Memory B cell (primary cell): Measurements from ENCODE around the gene GLRA2.
A peak's percentile ranks its signal among the peaks of the same experiment; 100 is the strongest.
"Not testable (repeated sequence)": the region's sequence is repeated elsewhere in the genome, so short reads cannot be mapped to it uniquely, and the experiment has no call there.

ENCODE experiments used
- ATAC-seq: fragments of 150-1000 bp; cut with Tn5 transposase; 2 replicates; pipeline ENCODE4 v1.10.0; 2021; ENCODE audit warnings: low read depth, mild to moderate bottlenecking, moderate library complexity
- DNase-seq, 2 donors: peaks; one replicate each; pipeline ENCODE4 v3.0.0; 2022; ENCODE audit warnings: low spot score in 2 of 2
- H3K27ac Mint-ChIP-seq: one replicate; pipeline ENCODE4 v1.8.0; 2022; ENCODE audit warnings: mild to moderate bottlenecking, moderate library complexity, mixed read lengths
- H3K27me3 Mint-ChIP-seq: one replicate; pipeline ENCODE4 v1.8.0; 2022; ENCODE audit warnings: mixed read lengths
- H3K36me3 Mint-ChIP-seq: one replicate; pipeline ENCODE4 v1.8.0; 2022; ENCODE audit warnings: mild to moderate bottlenecking, mixed read lengths
- H3K4me1 Mint-ChIP-seq: one replicate; pipeline ENCODE4 v1.8.0; 2022; ENCODE audit warnings: mixed read lengths
- H3K4me3 Mint-ChIP-seq: one replicate; pipeline ENCODE4 v1.8.0; 2022; ENCODE audit warnings: mild to moderate bottlenecking, moderate library complexity, mixed read lengths
- H3K9me3 Mint-ChIP-seq: one replicate; pipeline ENCODE4 v1.8.0; 2022; ENCODE audit warnings: mixed read lengths

GLRA2 gene

DNA sequence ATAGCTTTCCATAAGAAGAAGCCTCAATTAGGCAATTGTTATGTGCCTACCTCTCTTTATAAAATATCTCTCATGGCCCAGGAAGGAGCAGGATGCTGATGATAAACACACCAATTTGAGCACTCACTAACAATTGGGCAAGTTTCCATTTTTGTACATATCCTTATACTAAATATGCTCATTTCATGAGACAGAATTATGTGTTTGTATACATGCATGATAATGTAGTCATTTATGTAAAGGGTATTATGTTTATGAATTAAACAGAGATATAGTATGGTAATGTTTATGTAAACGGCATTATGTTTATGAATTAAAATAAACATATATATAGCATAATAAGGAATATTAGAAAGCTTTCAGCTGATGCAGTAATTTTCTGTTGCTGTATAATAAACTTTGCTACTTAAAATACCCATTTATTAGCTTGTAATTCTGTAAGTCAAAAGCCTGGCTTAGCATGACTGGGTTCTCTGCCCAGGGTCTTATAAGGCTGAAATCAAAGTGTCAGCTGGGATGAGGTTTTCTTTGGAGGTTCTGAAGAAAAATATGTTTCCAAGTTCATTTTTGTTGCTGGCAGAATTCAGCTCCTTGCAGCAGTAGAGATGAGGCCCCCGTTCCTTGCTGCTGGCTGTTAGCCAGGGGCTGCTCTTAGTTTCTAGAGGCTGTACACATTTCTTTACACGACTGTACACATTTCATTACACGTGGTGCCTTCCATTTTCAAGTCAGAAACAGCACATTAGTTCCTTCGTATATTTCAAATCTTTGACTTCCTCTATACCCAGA, 89.0 kb downstream of the GLRA2 start:
- H3K9me3 Mint-ChIP-seq = no peaks in the 10 kb centered on the region
- DNase-seq (no peak), ATAC-seq (no peak)
- no peak overlapping the region for H3K4me3 Mint-ChIP-seq
- H3K4me1 Mint-ChIP-seq = no peaks in the 10 kb centered on the region
- H3K36me3 Mint-ChIP-seq = no peaks in the 10 kb centered on the region
- H3K27ac Mint-ChIP-seq = no peak overlapping the region
- H3K27me3 Mint-ChIP-seq = no peaks in the 10 kb centered on the region

DNA sequence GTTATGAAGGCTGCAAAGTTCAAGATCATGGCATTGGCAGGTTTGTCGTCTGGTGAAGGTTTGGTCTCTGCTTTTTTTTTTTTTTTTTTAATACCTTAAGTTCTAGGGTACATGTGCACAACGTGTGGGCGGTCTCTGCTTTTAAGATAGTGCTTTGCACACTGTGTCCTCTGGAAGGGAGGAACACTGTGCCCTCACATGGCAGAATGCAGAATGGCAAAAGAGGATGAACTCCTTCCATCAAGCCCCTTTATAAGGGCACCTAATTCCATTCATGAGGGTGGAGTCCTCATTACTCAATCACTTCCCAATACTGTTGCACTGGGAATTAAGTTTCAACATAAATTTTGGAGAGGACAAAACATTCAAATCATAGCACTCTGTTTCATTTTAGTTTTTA, 101.4 kb downstream of the GLRA2 start:
- DNase-seq = no peak
- no peaks in the 10 kb centered on the region for H3K27me3 Mint-ChIP-seq
- no peak overlapping the region for H3K4me3 Mint-ChIP-seq
- no peaks in the 10 kb centered on the region for H3K4me1 Mint-ChIP-seq
- no peaks in the 10 kb centered on the region for H3K36me3 Mint-ChIP-seq
- H3K9me3 Mint-ChIP-seq = peaks cover 3% of the 10 kb centered on the region
- H3K27ac Mint-ChIP-seq = no peak overlapping the region
- no peak for ATAC-seq

DNA sequence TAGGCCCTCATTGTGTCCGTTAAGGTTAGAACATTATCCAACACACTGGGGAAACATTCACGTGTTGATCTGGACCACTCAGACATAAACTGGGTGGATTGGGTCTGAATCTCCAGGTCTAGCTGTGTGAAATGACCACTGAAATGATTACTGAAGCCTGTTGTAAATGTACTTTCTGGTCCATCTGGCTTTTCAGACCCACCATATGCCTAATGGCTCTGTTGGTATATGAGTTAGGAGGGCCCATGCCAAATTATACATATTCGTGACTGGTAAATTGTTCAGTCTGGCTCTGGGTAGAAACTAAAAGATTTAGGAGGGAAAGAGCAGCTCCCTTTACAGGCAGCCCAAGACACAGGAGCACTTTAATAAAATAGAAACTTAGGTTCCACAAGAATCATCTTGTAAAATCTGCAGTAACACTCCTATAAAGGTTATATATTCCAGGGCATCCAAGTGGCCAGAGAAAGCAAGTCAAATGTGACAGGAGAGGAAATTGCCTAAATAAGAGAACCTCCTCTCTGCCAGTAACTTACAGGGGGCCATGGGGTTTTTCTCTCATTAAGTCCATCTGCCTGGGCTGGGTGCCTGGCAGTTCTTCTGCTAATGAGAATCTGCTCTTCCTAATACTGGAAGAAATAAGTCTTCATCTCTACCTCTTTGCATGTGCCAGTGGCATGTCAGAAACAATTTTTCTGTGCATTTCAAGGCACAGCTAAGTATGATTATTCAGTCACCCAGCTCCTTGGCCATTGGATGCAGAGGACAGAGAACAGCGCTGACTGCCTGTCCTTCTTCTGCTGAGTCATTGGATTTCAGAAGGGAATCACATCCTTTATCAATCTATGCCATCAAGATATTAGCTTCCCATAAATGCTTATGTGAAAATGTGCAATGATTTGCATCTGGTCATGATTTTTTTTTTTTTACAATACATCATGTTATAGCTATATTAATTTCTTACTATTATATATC, 112.6 kb downstream of the GLRA2 start:
- Mint-ChIP-seq H3K36me3 (no peaks in the 10 kb centered on the region), H3K27me3 (no peaks in the 10 kb centered on the region), H3K9me3 (no peaks in the 10 kb centered on the region), H3K4me3 (no peak overlapping the region), H3K27ac (no peak overlapping the region), H3K4me1 (no peaks in the 10 kb centered on the region)
- no peak for DNase-seq
- ATAC-seq = no peak

DNA sequence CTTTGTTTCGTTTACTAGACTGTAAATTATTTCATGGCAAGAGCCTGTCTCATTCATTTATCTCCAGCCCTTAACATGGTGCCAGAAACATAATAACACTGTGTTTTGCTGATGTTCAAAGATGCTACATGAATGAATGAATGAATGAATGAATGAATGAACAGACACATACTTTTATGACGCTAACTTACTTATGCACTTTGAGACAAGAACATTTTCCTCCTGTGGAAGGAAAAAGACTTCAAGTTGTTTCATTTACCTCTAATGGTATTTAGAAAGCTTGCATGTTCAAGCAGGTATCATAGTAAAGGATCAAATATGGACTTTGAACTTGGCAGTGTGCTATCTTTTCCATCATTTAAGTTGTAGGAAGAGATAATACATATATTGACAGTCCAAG, 131.6 kb downstream of the GLRA2 start:
- Mint-ChIP-seq H3K27ac (no peak overlapping the region), H3K36me3 (no peaks in the 10 kb centered on the region), H3K9me3 (no peaks in the 10 kb centered on the region), H3K4me3 (no peak overlapping the region), H3K27me3 (no peaks in the 10 kb centered on the region), H3K4me1 (no peaks in the 10 kb centered on the region)
- ATAC-seq (no peak), DNase-seq (no peak)

DNA sequence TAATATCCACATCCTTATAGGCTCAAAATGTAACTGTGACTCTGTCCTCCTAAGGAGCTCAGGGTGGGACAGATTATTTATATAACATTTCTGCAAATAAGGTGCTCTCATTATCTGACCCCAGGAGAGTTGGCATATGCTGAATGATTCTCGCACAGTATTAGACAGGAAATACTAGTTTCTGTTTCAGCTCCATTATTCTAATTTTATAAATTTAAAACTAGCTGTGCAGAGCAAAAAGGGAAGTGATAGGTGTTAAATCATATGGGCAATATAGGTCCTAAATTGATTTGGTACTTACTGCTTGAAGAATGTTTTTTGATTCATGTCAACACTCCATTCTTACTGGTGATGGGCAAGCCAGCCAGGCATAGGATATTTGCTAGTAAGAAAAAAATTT, 141.5 kb downstream of the GLRA2 start:
- DNase-seq (no peak), ATAC-seq (peak; percentile 72)
- Mint-ChIP-seq H3K4me3 (peak overlapping the region; percentile 43), H3K27ac (peak overlapping the region; percentile 63), H3K27me3 (no peaks in the 10 kb centered on the region), H3K9me3 (no peaks in the 10 kb centered on the region), H3K4me1 (peaks cover 33% of the 10 kb centered on the region), H3K36me3 (no peaks in the 10 kb centered on the region)

DNA sequence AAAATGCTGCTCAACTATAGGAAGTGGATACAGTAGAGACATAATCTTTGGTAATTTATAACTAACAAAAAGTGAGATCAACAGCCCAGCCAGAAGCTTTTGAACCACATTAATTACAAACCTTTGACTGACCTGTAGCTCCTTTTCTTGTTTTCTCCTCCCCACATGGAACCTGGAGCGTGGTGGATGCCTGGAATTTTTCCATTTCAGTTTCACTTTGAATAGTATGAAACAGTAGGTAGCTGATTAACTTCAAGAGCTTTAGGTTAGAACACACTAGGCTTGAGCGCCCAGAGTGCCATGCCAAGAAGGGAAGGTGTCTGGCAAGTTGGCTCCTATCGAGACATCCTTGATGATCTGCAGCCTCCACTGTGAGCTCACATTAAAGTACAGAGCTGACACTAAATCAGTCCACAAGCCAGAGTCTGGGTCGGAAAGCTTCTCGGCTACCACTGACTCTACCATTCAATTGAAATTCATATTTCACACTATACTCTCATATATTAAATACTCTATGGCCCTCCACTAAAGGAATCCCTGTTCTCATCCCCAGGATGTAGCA, 143.4 kb downstream of the GLRA2 start:
- no peaks in the 10 kb centered on the region for H3K36me3 Mint-ChIP-seq
- no peaks in the 10 kb centered on the region for H3K9me3 Mint-ChIP-seq
- no peaks in the 10 kb centered on the region for H3K27me3 Mint-ChIP-seq
- no peak overlapping the region for H3K27ac Mint-ChIP-seq
- ATAC-seq (no peak), DNase-seq (no peak)
- peaks cover 33% of the 10 kb centered on the region for H3K4me1 Mint-ChIP-seq
- H3K4me3 Mint-ChIP-seq = no peak overlapping the region

DNA sequence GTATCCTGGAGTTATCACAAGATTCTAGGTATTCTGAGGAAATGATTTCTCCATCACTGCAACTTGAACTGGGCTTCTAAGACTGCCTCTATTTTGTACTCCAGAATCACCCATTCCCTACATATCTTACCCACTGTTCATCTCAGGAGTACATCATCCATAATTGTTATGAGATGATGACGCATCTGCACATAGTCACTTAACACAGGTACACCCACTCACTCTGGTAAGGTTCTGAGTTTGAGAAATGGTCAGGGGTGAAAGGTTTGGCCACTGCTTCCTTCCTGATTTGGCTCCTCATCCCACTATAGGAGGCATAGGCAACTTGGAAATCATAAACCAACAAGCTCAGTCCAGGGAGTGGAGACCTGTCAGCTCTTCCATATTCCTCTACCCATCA, 143.9 kb downstream of the GLRA2 start:
- H3K27ac Mint-ChIP-seq = peak overlapping the region; percentile 92
- peaks cover 33% of the 10 kb centered on the region for H3K4me1 Mint-ChIP-seq
- ATAC-seq (no peak), DNase-seq (no peak)
- H3K36me3 Mint-ChIP-seq = no peaks in the 10 kb centered on the region
- no peaks in the 10 kb centered on the region for H3K27me3 Mint-ChIP-seq
- no peak overlapping the region for H3K4me3 Mint-ChIP-seq
- no peaks in the 10 kb centered on the region for H3K9me3 Mint-ChIP-seq

DNA sequence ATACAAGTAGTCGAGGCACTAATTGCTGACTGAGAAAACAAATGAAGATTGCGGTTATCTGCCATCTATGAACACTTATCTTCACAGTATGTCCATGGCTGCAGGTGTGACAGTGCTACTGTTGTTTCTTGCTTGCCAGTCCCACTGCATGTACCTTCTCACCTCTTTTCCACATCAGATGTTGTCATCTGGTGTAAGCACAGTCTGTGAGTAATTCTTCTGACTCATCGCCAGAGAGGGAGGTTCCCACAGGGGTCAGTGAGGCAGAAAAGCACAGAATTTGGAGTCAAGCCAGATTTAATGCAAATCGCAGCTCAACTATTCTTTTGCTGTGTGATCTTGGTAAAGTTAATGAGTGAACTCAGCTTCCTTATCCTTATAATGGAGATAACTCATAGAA, 144.4 kb downstream of the GLRA2 start:
- peak overlapping the region; percentile 92 for H3K27ac Mint-ChIP-seq
- peak in 1 of 2 donors; percentile 31 for DNase-seq

DNA sequence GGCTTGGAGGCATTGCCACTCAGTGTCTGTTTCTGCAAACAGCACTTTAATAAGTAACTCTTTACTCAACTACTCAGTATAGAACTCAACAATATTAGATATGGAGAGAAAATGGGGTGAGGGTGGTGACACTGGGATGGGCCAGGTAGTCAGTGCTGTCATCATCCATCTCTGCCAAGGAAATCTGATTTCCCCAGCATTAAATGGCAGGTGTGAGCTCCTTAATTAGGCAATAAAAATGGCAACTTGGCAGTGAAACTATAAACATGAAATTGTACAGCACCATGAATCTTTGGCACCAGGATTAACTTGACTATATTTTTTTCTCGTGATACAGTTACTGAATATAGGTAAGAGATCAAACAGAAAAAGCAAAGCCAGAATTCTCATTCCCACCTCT, 146.2 kb downstream of the GLRA2 start:
- DNase-seq (no peak), ATAC-seq (no peak)
- H3K4me1 Mint-ChIP-seq = peaks cover 26% of the 10 kb centered on the region
- no peaks in the 10 kb centered on the region for H3K27me3 Mint-ChIP-seq
- no peak overlapping the region for H3K4me3 Mint-ChIP-seq
- H3K9me3 Mint-ChIP-seq = no peaks in the 10 kb centered on the region
- no peaks in the 10 kb centered on the region for H3K36me3 Mint-ChIP-seq
- H3K27ac Mint-ChIP-seq = no peak overlapping the region

More for the DNA sequence above, 144.4 kb downstream of the GLRA2 start:
- H3K36me3 Mint-ChIP-seq = no peaks in the 10 kb centered on the region
- peak; percentile 85 for ATAC-seq
- no peaks in the 10 kb centered on the region for H3K9me3 Mint-ChIP-seq
- no peaks in the 10 kb centered on the region for H3K27me3 Mint-ChIP-seq
- peaks cover 33% of the 10 kb centered on the region for H3K4me1 Mint-ChIP-seq
- H3K4me3 Mint-ChIP-seq = peak overlapping the region; percentile 35

DNA sequence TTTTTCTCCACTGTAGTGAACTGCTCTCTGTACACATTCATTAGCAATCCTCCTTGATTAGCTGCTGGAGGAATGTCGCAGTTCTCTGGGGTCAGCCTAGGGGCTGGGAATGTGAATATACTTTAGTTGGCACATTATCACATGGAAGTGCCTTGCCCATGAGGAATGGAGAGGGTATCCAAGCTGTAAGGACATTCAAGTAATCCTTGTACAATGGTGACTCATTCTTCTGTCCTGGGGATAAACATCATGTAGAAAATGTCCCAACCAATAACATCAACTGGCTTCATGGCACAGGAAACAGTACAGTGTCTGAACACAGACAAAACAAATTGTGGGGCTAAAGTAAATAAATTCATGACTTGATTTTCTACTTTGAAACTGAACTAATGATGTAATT, 147.1 kb downstream of the GLRA2 start:
- Mint-ChIP-seq H3K4me1 (peaks cover 19% of the 10 kb centered on the region), H3K27me3 (no peaks in the 10 kb centered on the region)

DNA sequence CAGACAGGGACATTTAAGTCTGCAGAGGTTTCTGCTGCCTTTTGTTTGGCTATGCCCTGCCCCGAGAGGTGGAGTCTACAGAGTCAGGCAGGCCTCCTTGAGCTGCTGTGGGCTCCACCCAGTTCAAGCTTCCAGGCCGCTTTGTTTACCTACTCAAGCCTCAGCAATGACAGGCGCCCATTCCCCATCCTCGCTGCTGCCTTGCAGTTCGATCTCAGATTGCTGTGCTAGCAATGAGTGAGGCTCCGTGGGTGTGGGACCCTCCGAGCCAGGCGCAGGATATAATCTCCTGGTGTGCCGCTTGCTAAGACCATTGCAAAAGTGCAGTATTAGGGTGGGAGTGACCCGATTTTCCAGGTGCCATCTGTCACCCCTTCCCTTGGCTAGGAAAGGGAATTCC, 159.0 kb downstream of the GLRA2 start:
- not testable (repeated sequence) for H3K4me1 Mint-ChIP-seq, H3K27ac Mint-ChIP-seq, H3K4me3 Mint-ChIP-seq, H3K36me3 Mint-ChIP-seq, H3K27me3 Mint-ChIP-seq, ATAC-seq, H3K9me3 Mint-ChIP-seq, DNase-seq

More for the DNA sequence above, 147.1 kb downstream of the GLRA2 start:
- no peak overlapping the region for H3K4me3 Mint-ChIP-seq
- no peaks in the 10 kb centered on the region for H3K9me3 Mint-ChIP-seq
- H3K36me3 Mint-ChIP-seq = no peaks in the 10 kb centered on the region
- ATAC-seq (no peak), DNase-seq (no peak)
- no peak overlapping the region for H3K27ac Mint-ChIP-seq

DNA sequence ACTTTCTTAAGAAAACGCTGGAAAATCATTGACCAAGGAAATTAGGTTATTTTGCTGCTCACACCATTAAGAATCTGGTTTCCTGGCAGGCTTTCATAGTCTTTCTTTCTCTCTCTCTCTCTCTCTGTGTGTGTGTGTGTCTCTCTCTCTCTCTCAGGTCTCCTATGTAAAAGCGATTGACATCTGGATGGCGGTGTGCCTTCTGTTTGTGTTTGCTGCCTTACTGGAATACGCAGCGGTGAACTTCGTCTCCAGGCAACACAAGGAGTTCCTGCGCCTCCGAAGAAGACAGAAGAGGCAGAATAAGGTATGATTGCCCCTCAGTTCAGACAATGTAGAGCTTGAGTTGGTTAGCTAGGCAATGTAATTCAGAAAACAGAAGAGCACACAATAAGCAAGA, 161.2 kb downstream of the GLRA2 start:
- Mint-ChIP-seq H3K4me3 (no peak overlapping the region), H3K36me3 (peaks cover 5% of the 10 kb centered on the region), H3K9me3 (no peaks in the 10 kb centered on the region), H3K27ac (no peak overlapping the region), H3K27me3 (no peaks in the 10 kb centered on the region), H3K4me1 (no peaks in the 10 kb centered on the region)
- no peak for ATAC-seq
- DNase-seq = no peak

DNA sequence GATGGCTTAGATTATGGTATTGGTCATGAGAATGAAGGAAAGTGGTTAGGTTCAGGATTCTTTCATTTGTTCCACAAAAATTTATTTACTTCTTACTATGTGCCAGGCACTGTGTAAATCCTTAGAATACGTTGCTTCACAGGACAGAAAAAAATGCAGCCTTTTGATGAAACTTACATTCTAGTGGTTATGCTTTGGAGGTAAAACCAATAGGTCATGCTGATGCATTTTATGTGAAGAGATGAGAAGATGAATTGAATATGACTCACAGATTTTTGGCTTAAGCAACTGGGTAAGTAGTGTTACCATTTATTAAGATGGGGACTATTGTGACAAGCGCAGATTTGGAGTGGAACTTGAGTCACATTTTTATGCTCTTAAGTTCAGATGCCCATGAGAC, 165.3 kb downstream of the GLRA2 start:
- no peaks in the 10 kb centered on the region for H3K9me3 Mint-ChIP-seq
- H3K4me3 Mint-ChIP-seq = no peak overlapping the region
- H3K27ac Mint-ChIP-seq = no peak overlapping the region
- ATAC-seq (no peak), DNase-seq (no peak)
- no peaks in the 10 kb centered on the region for H3K27me3 Mint-ChIP-seq
- no peaks in the 10 kb centered on the region for H3K4me1 Mint-ChIP-seq
- H3K36me3 Mint-ChIP-seq = peaks cover 2% of the 10 kb centered on the region

DNA sequence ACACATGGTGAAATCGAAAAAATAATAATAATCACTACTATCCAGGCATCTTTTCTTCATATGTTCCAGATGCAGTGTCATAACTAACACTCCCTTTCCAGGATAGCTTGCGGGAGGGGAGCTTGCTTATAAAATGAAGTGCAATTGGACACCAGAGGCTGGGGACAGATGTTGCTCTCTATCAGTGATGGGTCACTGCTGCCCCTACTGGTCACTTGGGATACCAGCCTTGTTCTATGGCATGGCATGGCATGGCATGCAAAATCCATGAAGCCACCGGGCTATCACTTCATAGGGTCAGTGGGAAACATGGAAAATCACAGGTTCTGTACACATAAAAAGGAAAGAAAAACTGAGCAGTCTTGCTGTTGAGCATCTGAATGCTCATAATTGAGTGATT, 168.1 kb downstream of the GLRA2 start:
- no peak overlapping the region for H3K4me3 Mint-ChIP-seq
- no peaks in the 10 kb centered on the region for H3K27me3 Mint-ChIP-seq
- H3K4me1 Mint-ChIP-seq = no peaks in the 10 kb centered on the region
- H3K36me3 Mint-ChIP-seq = no peaks in the 10 kb centered on the region
- ATAC-seq = peak; percentile 43
- no peak overlapping the region for H3K27ac Mint-ChIP-seq
- no peaks in the 10 kb centered on the region for H3K9me3 Mint-ChIP-seq
- peak; percentile 4 to 18 for DNase-seq
